ENCODE results near the gene JARID2. TPM values are rescaled to one million over a fixed set of nuclear protein-coding genes. Genes with fewer than 3 reads are reported as not detected.
A peak's percentile ranks its signal among the peaks of the same experiment; 100 is the strongest.

JARID2 gene
- total and polyA plus RNA-seq, 10 of the 15 experiments (the other 5 are each of a cell fraction or from before 2014, with no cell fraction given), result 4.2 to 21.6 (median 11.7) TPM

GRCh38 chr6:15266423-15266996, 20.6 kb downstream of the JARID2 start (continued):
- TF ChIP-seq NFIC (IDR thresholded peaks at IDR 0.05; ENCODE audit: low read depth, low read length), result peak; percentile 33; the same call in 1 of the 2 replicates
- no peak for TF ChIP-seq ZNF687 (IDR thresholded peaks at IDR 0.05)
- no peak for TF ChIP-seq PAX8 (IDR thresholded peaks at IDR 0.05)
- no peak for TF ChIP-seq RELA (IDR thresholded peaks at IDR 0.05; ENCODE audit: borderline replicate concordance, partially characterized antibody)
- TF ChIP-seq CREM (IDR thresholded peaks at IDR 0.05; ENCODE audit: low read depth), result 0 out of 2 replicates have a peak, but pooled peaks have one; percentile 7
- peak; percentile 47; the same call in 1 of the 2 replicates for TF ChIP-seq ZBTB40 (IDR thresholded peaks at IDR 0.05; ENCODE audit: borderline replicate concordance)
- TF ChIP-seq SPI1 (IDR thresholded peaks at IDR 0.05; ENCODE audit: borderline replicate concordance, insufficient read depth, low read depth, low read length), result peak; percentile 61; the same call in 1 of the 2 replicates
- TF ChIP-seq EED (IDR thresholded peaks at IDR 0.05; ENCODE audit: low read depth), result peak; percentile 82
- 0 out of 4 replicates have a peak, but pooled peaks of 1 of the 2 experiments have one; percentile 14 for TF ChIP-seq BHLHE40 (IDR thresholded peaks at IDR 0.05; ENCODE audit: borderline replicate concordance in 1 of 2, low read depth in 2 of 2, low read length in 1 of 2)
- TF ChIP-seq TAF1 (IDR thresholded peaks at IDR 0.05; ENCODE audit: borderline replicate concordance, low read depth, low read length), result no peak
- 0 out of 2 replicates have a peak, but pooled peaks have one; percentile 43 for TF ChIP-seq NBN (IDR thresholded peaks at IDR 0.05)
- TF ChIP-seq GABPA (IDR thresholded peaks at IDR 0.05; ENCODE audit: low read depth), result 0 out of 2 replicates have a peak, but pooled peaks have one; percentile 41
- peak; percentile 67 for TF ChIP-seq IKZF1 (conservative IDR thresholded peaks at IDR 0.05)
- no peak for TF ChIP-seq BCL3 (IDR thresholded peaks at IDR 0.05; ENCODE audit: borderline replicate concordance, insufficient read depth, low read depth, low read length, poor library complexity, severe bottlenecking)
- TF ChIP-seq RUNX3 (IDR thresholded peaks at IDR 0.05; ENCODE audit: low read length), result peak; percentile 13; the same call in 1 of the 2 replicates
- no peak for TF ChIP-seq KLF5 (IDR thresholded peaks at IDR 0.05; ENCODE audit: partially characterized antibody)
- TF ChIP-seq ZZZ3 (IDR thresholded peaks at IDR 0.05; ENCODE audit: control insufficient read depth, insufficient read length, low read depth), result no peak
